Small intestine (tissue), 7 donors: ENCODE results near the gene LMO7. TPM values are rescaled to one million over a fixed set of nuclear protein-coding genes. Genes with fewer than 3 reads are reported as not detected.

Source experiments
- DNase-seq, 2 donors: peaks; one replicate each; pipeline versions ENCODE4 v3.0.0 to v3.0.0-alpha.2; 2013
- FAIRE-seq: peaks from 2 replicates; lab custom pipeline; 2012; peaks lifted over from hg19 to GRCh38; lab: Jason Lieb, UNC
- H3K27ac ChIP-seq, 3 donors: one replicate each; pipeline ENCODE4 v1.5.1; 2013; ENCODE audit warnings: low read length in 2 of 3, mild to moderate bottlenecking in 2 of 3, control low read depth in 1 of 3, inconsistent platforms in 1 of 3, low read depth in 1 of 3, moderate library complexity in 1 of 3
- H3K27me3 ChIP-seq, 3 donors: one replicate each; pipeline ENCODE4 v1.6.1; 2013; ENCODE audit warnings: low read length in 3 of 3, inconsistent platforms in 1 of 3; ENCODE audit not compliant: control insufficient read depth in 3 of 3, insufficient read depth in 3 of 3
- H3K36me3 ChIP-seq, 3 donors: one replicate each; pipeline ENCODE4 v1.6.1; 2013; ENCODE audit warnings: low read length in 3 of 3, inconsistent platforms in 1 of 3, low read depth in 1 of 3, mild to moderate bottlenecking in 1 of 3, moderate library complexity in 1 of 3; ENCODE audit not compliant: control insufficient read depth in 3 of 3, insufficient read depth in 2 of 3
- H3K4me1 ChIP-seq, 3 donors: one replicate each; pipeline ENCODE4 v1.6.1; 2013; ENCODE audit warnings: low read length in 2 of 3, inconsistent platforms in 1 of 3, low read depth in 1 of 3, mild to moderate bottlenecking in 1 of 3, moderate library complexity in 1 of 3; ENCODE audit not compliant: control insufficient read depth in 3 of 3, insufficient read depth in 2 of 3
- H3K4me3 ChIP-seq, 3 donors: one replicate each; pipeline ENCODE4 v1.5.1; 2013; ENCODE audit warnings: low read length in 3 of 3, control low read depth in 1 of 3, inconsistent platforms in 1 of 3, low read depth in 1 of 3, mild to moderate bottlenecking in 1 of 3, moderate library complexity in 1 of 3
- H3K9me3 ChIP-seq, 2 donors: one replicate each; pipeline ENCODE4 v1.6.1; 2013; ENCODE audit warnings: low read depth in 1 of 2, low read length in 1 of 2; ENCODE audit not compliant: control insufficient read depth in 2 of 2, insufficient read depth in 1 of 2
- WGBS, 3 donors: extraction: QIAGEN DNeasy Blood & Tissue Kit; methylation state at CpG; one replicate each; pipeline ENCODE4 v1.1.7; 2013; 5-methylcytosine and 5-hydroxymethylcytosine counted together
- polyA plus RNA-seq, 4 donors: library from polyadenylated mRNA; stranded (reverse) in 3 of 4; unstranded in 1 of 4; fragments of 200-250 nt in 3 of 4; fragments of 120-200 nt in 1 of 4; gene quantifications; one replicate each; pipeline versions ENCODE4 v1.2.1 to v1.2.3, GENCODE V29; 2013
- donor health status: healthy with polysubstance abuse.
- donor health status: control.
- donor health status: control.
- donor health status: Bipolar disorder and iron deficiency.
- donor health status: healthy.

LMO7 gene
- polyA plus RNA-seq, 4 donors: 31.0 to 136 (median 84.3) TPM

DNA sequence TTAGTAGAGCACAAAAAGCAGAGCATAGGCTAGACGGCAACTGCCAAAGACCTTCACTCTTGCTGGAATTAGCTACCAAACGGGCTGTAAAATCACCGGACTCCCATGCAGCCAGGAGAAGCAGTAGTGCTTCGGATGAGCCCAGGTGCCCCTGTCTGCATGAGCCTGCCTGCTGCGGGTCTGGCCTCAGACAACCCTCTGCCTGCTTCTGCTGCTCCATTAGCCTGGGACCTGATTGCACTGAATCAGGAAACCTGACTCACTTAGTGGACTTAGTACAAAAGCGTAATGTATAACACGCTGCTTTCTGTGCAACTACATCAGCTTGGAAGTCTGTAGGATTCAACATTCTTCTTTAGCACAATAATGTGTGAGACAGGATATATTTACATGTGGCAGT is 170.0 kb downstream of the LMO7 start:
- FAIRE-seq (no peak), DNase-seq (no peak)
- 89 to 93% (median 93%) methylated on average over 7 of the region's 7 CpGs for WGBS, 3 donors
- Histone ChIP-seq H3K36me3 (peaks cover 0 to 28% (median 22%) of the 10 kb centered on the region in 3 donors), H3K9me3 (no peaks in the 10 kb centered on the region), H3K27me3 (no peaks in the 10 kb centered on the region), H3K4me1 (peaks cover 0 to 3% (median 0%) of the 10 kb centered on the region in 3 donors), H3K4me3 (no peak overlapping the region), H3K27ac (no peak overlapping the region)

DNA sequence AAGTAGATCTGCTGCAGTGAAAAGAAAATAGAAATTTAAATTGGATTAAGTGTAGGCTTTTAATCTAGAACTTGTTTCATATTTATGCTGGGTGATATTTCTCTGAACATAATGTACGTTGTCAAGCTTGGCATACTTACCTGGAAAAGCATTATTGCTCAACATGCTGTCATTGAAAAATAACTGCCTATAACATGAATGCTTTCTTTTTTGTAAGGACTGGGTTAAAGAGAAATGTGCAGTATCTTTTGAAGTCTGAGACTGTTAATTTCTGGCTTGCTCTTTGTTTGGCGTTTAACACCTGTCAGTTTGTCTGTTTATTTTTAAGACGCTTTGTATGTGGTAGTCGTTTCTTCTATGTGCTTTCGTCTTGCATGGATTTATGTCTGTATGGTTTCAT is 175.2 kb downstream of the LMO7 start:
- Histone ChIP-seq H3K4me1 (no peaks in the 10 kb centered on the region), H3K27me3 (no peaks in the 10 kb centered on the region), H3K9me3 (no peaks in the 10 kb centered on the region), H3K36me3 (peaks cover 0 to 25% (median 7%) of the 10 kb centered on the region in 3 donors), H3K4me3 (no peak overlapping the region), H3K27ac (no peak overlapping the region)
- WGBS, 3 donors: 67 to 71% (median 68%) methylated on average over 5 of the region's 5 CpGs
- FAIRE-seq (no peak), DNase-seq (no peak)

DNA sequence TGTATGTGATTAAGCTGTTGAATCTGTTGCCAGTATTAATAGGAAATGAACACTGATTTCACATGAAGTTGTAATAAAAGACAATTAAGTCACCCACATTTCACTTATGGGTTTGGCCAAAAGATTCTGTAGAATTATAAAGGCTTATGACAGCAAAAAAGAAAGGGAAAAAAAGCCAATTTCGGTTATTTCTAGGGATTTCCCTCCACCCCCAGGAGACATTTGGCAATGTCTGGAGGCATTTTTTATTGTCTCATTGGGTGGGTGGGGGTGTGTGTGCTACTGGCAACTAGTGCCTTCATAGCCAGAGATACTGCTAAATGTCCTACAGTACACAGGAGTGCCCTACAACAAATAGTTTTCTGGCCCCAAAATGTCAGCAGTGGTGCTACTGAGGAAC is 175.7 kb downstream of the LMO7 start:
- no peaks in the 10 kb centered on the region for H3K4me1 ChIP-seq
- FAIRE-seq: no peak
- peaks cover 0 to 22% (median 9%) of the 10 kb centered on the region in 3 donors for H3K36me3 ChIP-seq
- no peaks in the 10 kb centered on the region for H3K27me3 ChIP-seq
- no peak for DNase-seq
- H3K27ac ChIP-seq: no peak overlapping the region
- WGBS, 3 donors: 53 to 82% (median 77%) methylated on average over 1 of the region's 1 CpG
- no peaks in the 10 kb centered on the region for H3K9me3 ChIP-seq
- H3K4me3 ChIP-seq: no peak overlapping the region

DNA sequence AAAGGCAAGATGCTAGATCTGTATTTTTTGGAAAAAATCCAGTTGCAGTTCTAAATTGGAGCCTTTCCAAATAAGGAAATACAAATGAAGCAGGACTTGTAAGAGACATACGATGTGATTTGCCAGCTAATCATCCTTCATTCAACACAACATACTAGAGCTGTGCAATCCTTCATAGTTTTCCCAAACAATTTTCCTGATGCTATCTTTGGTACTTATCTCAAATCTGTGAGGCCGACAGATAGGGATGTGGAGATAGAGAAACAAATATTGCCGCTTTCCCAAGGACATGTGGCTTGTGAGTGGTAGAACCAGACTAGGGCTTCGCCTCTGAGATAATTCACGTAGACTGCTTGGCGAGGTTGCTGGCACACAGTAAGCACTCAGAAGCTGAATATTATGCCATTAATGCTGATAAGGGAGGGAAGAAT is 176.6 kb downstream of the LMO7 start:
- Histone ChIP-seq H3K9me3 (no peaks in the 10 kb centered on the region), H3K4me1 (no peaks in the 10 kb centered on the region), H3K36me3 (peaks cover 0 to 15% (median 7%) of the 10 kb centered on the region in 3 donors), H3K27ac (no peak overlapping the region), H3K4me3 (no peak overlapping the region), H3K27me3 (no peaks in the 10 kb centered on the region)
- no peak for FAIRE-seq
- DNase-seq: peak in 1 of 2 donors; percentile 29
- WGBS, 3 donors: 9 to 40% (median 29%) methylated on average over 6 of the region's 6 CpGs

DNA sequence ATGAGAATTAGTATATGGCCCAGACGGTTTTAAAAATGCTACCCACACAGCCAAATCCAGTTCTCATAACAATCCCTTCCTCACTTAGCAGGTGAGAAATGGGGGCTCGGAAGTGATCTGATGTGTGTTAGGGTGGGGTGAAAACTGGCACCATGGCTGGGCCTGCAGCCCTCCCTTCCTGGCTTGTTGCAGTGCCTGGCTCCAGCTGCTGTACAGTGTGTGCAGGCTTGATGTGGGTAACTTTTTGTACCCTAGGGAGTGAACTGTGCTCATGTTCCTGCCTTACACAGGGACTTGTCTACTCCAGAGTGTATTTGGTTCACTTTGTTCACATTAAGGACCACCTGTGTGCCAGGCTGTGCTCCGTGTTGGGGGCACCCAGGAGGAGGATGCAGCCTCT is 177.2 kb downstream of the LMO7 start:
- WGBS, 3 donors: 72 to 87% (median 75%) methylated on average over 3 of the region's 3 CpGs
- Histone ChIP-seq H3K27ac (no peak overlapping the region), H3K4me1 (no peaks in the 10 kb centered on the region), H3K27me3 (no peaks in the 10 kb centered on the region), H3K4me3 (no peak overlapping the region), H3K9me3 (no peaks in the 10 kb centered on the region), H3K36me3 (peaks cover 0 to 13% (median 9%) of the 10 kb centered on the region in 3 donors)
- no peak for FAIRE-seq
- no peak for DNase-seq

- 71 to 89% (median 81%) methylated on average over 9 of the region's 9 CpGs for WGBS, 3 donors
- FAIRE-seq (no peak), DNase-seq (no peak)
- H3K27ac ChIP-seq: no peak overlapping the region
- H3K4me3 ChIP-seq: no peak overlapping the region
- peaks cover 0 to 15% (median 14%) of the 10 kb centered on the region in 3 donors for H3K36me3 ChIP-seq
- no peaks in the 10 kb centered on the region for H3K4me1 ChIP-seq
- H3K9me3 ChIP-seq: no peaks in the 10 kb centered on the region
- H3K27me3 ChIP-seq: no peaks in the 10 kb centered on the region
These were observed 182.2 kb downstream of the LMO7 start for GRCh38 chr13:75818179-75818967.

- Histone ChIP-seq H3K27ac (no peak overlapping the region), H3K4me1 (no peaks in the 10 kb centered on the region), H3K4me3 (no peak overlapping the region), H3K36me3 (peaks cover 0 to 18% (median 12%) of the 10 kb centered on the region in 3 donors), H3K27me3 (no peaks in the 10 kb centered on the region), H3K9me3 (no peaks in the 10 kb centered on the region)
- FAIRE-seq (no peak), DNase-seq (no peak)
- WGBS, 3 donors: 89 to 94% (median 91%) methylated on average over 5 of the region's 5 CpGs
These were observed 182.8 kb downstream of the LMO7 start for GRCh38 chr13:75818968-75819225.

- WGBS, 3 donors: 93 to 95% (median 95%) methylated on average over 4 of the region's 4 CpGs
- no peak for DNase-seq
- no peak overlapping the region for H3K27ac ChIP-seq
- no peaks in the 10 kb centered on the region for H3K9me3 ChIP-seq
- no peaks in the 10 kb centered on the region for H3K27me3 ChIP-seq
- H3K4me3 ChIP-seq: no peak overlapping the region
- no peak for FAIRE-seq
- no peaks in the 10 kb centered on the region for H3K4me1 ChIP-seq
- H3K36me3 ChIP-seq: peaks cover 0 to 33% (median 17%) of the 10 kb centered on the region in 3 donors
These were observed 189.0 kb downstream of the LMO7 start for GRCh38 chr13:75825161-75825560.

- H3K36me3 ChIP-seq: peaks cover 0 to 33% (median 15%) of the 10 kb centered on the region in 3 donors
- DNase-seq: no peak
These were observed 189.5 kb downstream of the LMO7 start for GRCh38 chr13:75825594-75825993.

More at GRCh38 chr13:75825594-75825993, 189.5 kb downstream of the LMO7 start:
- Histone ChIP-seq H3K9me3 (no peaks in the 10 kb centered on the region), H3K4me1 (no peaks in the 10 kb centered on the region), H3K27me3 (no peaks in the 10 kb centered on the region), H3K27ac (no peak overlapping the region), H3K4me3 (no peak overlapping the region)
- 96 to 98% (median 97%) methylated on average over 2 of the region's 2 CpGs for WGBS, 3 donors
- no peak for FAIRE-seq
